Measurements from ENCODE around the gene AKAP1. TPM values are rescaled to one million over a fixed set of nuclear protein-coding genes. Genes with fewer than 3 reads are reported as not detected.

The AKAP1 gene
- polyA plus RNA-seq, 6 donors from 2014 or later = 9.6 to 20.5 (median 11.7) TPM

GRCh38 chr17:57135026-57135788 is 50.2 kb downstream of the AKAP1 start:
- peaks cover 0 to 20% (median 11%) of the 10 kb centered on the region in 3 donors for H3K27me3 Mint-ChIP-seq
- H3K27ac Mint-ChIP-seq = peak overlapping the region in 4 of 6 donors; percentile 49 to 96 (median 76)
- H3K36me3 Mint-ChIP-seq = no peaks in the 10 kb centered on the region
- no peaks in the 10 kb centered on the region for H3K9me3 Mint-ChIP-seq
- ATAC-seq (ENCODE audit: low read depth in 2 of 2) (no peak), DNase-seq (no peak)
- H3K4me1 Mint-ChIP-seq = peaks cover 16 to 21% (median 21%) of the 10 kb centered on the region in 3 donors
- peak overlapping the region in 3 of 8 donors; percentile 4 to 51 (median 19) for H3K4me3 Mint-ChIP-seq

GRCh38 chr17:57135789-57136291 is 50.8 kb downstream of the AKAP1 start:
- Mint-ChIP-seq H3K9me3 (no peaks in the 10 kb centered on the region), H3K4me3 (no peak overlapping the region), H3K4me1 (peaks cover 15 to 21% (median 21%) of the 10 kb centered on the region in 3 donors), H3K27me3 (peaks cover 0 to 20% (median 11%) of the 10 kb centered on the region in 3 donors), H3K36me3 (no peaks in the 10 kb centered on the region), H3K27ac (peak overlapping the region in 5 of 6 donors; percentile 13 to 96 (median 68))
- peak; percentile 49 to 82 for ATAC-seq (ENCODE audit: low read depth in 2 of 2)
- DNase-seq = no peak

- H3K9me3 Mint-ChIP-seq = no peaks in the 10 kb centered on the region
- peak overlapping the region in 2 of 6 donors; percentile 54 to 68 for H3K27ac Mint-ChIP-seq
- no peaks in the 10 kb centered on the region for H3K36me3 Mint-ChIP-seq
- peak overlapping the region in 2 of 8 donors; percentile 55 to 81 for H3K4me3 Mint-ChIP-seq
- no peak for ATAC-seq (ENCODE audit: low read depth in 2 of 2)
- peaks cover 0 to 20% (median 11%) of the 10 kb centered on the region in 3 donors for H3K27me3 Mint-ChIP-seq
- H3K4me1 Mint-ChIP-seq = peaks cover 10 to 21% (median 21%) of the 10 kb centered on the region in 3 donors
- no peak for DNase-seq
Observed at GRCh38 chr17:57136355-57136754, 51.3 kb downstream of the AKAP1 start.

GRCh38 chr17:57138030-57138911 is 53.2 kb downstream of the AKAP1 start:
- DNase-seq = no peak
- Mint-ChIP-seq H3K36me3 (no peaks in the 10 kb centered on the region), H3K27ac (peak overlapping the region in 1 of 6 donors; percentile 61), H3K9me3 (no peaks in the 10 kb centered on the region), H3K4me1 (peaks cover 8 to 18% (median 15%) of the 10 kb centered on the region in 3 donors), H3K4me3 (no peak overlapping the region), H3K27me3 (peaks cover 0 to 20% (median 11%) of the 10 kb centered on the region in 3 donors)
- no peak for ATAC-seq (ENCODE audit: low read depth in 2 of 2)

GRCh38 chr17:57138956-57139576 is 54.0 kb downstream of the AKAP1 start:
- DNase-seq (no peak), ATAC-seq (ENCODE audit: low read depth in 2 of 2) (no peak)
- Mint-ChIP-seq H3K36me3 (no peaks in the 10 kb centered on the region), H3K4me3 (no peak overlapping the region), H3K27me3 (peaks cover 0 to 20% (median 17%) of the 10 kb centered on the region in 3 donors), H3K27ac (no peak overlapping the region), H3K9me3 (no peaks in the 10 kb centered on the region), H3K4me1 (peaks cover 6 to 15% (median 12%) of the 10 kb centered on the region in 3 donors)

GRCh38 chr17:57140316-57140715 is 55.3 kb downstream of the AKAP1 start:
- Mint-ChIP-seq H3K9me3 (no peaks in the 10 kb centered on the region), H3K27ac (no peak overlapping the region), H3K4me3 (no peak overlapping the region), H3K36me3 (no peaks in the 10 kb centered on the region), H3K27me3 (peaks cover 0 to 20% (median 17%) of the 10 kb centered on the region in 3 donors), H3K4me1 (peaks cover 6 to 15% (median 12%) of the 10 kb centered on the region in 3 donors)
- ATAC-seq (ENCODE audit: low read depth in 2 of 2) = no peak
- no peak for DNase-seq

- Mint-ChIP-seq H3K27ac (peak overlapping the region in 1 of 6 donors; percentile 20), H3K36me3 (no peaks in the 10 kb centered on the region), H3K27me3 (peaks cover 0 to 11% (median 5%) of the 10 kb centered on the region in 3 donors), H3K4me1 (no peaks in the 10 kb centered on the region), H3K4me3 (no peak overlapping the region), H3K9me3 (no peaks in the 10 kb centered on the region)
- DNase-seq (no peak), ATAC-seq (ENCODE audit: low read depth in 2 of 2) (no peak)
Observed at GRCh38 chr17:57142925-57143324, 57.9 kb downstream of the AKAP1 start.

GRCh38 chr17:57143361-57143760 is 58.3 kb downstream of the AKAP1 start:
- Mint-ChIP-seq H3K27ac (no peak overlapping the region), H3K4me3 (no peak overlapping the region), H3K4me1 (no peaks in the 10 kb centered on the region), H3K27me3 (peaks cover 0 to 7% (median 5%) of the 10 kb centered on the region in 3 donors), H3K36me3 (no peaks in the 10 kb centered on the region), H3K9me3 (peaks cover 0 to under 1% (median 0%) of the 10 kb centered on the region in 7 donors)
- ATAC-seq (ENCODE audit: low read depth in 2 of 2) = no peak
- no peak for DNase-seq

GRCh38 chr17:57143919-57144318 is 58.9 kb downstream of the AKAP1 start:
- DNase-seq (no peak), ATAC-seq (ENCODE audit: low read depth in 2 of 2) (no peak)
- Mint-ChIP-seq H3K9me3 (peaks cover 0 to 6% (median 3%) of the 10 kb centered on the region in 7 donors), H3K4me1 (no peaks in the 10 kb centered on the region), H3K36me3 (peaks cover 0 to 3% of the 10 kb centered on the region in 2 donors), H3K4me3 (no peak overlapping the region), H3K27me3 (peaks cover 0 to 7% (median 6%) of the 10 kb centered on the region in 3 donors), H3K27ac (no peak overlapping the region)

- DNase-seq (no peak), ATAC-seq (ENCODE audit: low read depth in 2 of 2) (no peak)
- Mint-ChIP-seq H3K9me3 (peaks cover 0 to 13% (median 4%) of the 10 kb centered on the region in 7 donors), H3K36me3 (peaks cover 0 to 5% of the 10 kb centered on the region in 2 donors), H3K27me3 (peaks cover 0 to 14% (median 11%) of the 10 kb centered on the region in 3 donors), H3K4me1 (no peaks in the 10 kb centered on the region), H3K27ac (no peak overlapping the region), H3K4me3 (no peak overlapping the region)
Observed at GRCh38 chr17:57144567-57144966, 59.5 kb downstream of the AKAP1 start.

- Mint-ChIP-seq H3K9me3 (peaks cover 0 to 14% (median 4%) of the 10 kb centered on the region in 7 donors), H3K4me3 (no peak overlapping the region), H3K4me1 (no peaks in the 10 kb centered on the region), H3K27me3 (peaks cover 0 to 19% (median 15%) of the 10 kb centered on the region in 3 donors), H3K36me3 (peaks cover 0 to 5% of the 10 kb centered on the region in 2 donors), H3K27ac (no peak overlapping the region)
- ATAC-seq (ENCODE audit: low read depth in 2 of 2) (no peak), DNase-seq (no peak)
Observed at GRCh38 chr17:57145347-57145746, 60.3 kb downstream of the AKAP1 start.

GRCh38 chr17:57146273-57146672 is 61.2 kb downstream of the AKAP1 start:
- H3K4me1 Mint-ChIP-seq = no peaks in the 10 kb centered on the region
- H3K27me3 Mint-ChIP-seq = peaks cover 0 to 27% (median 20%) of the 10 kb centered on the region in 3 donors
- no peak overlapping the region for H3K27ac Mint-ChIP-seq
- no peak overlapping the region for H3K4me3 Mint-ChIP-seq
- ATAC-seq (ENCODE audit: low read depth in 2 of 2) = no peak
- no peak for DNase-seq
- H3K9me3 Mint-ChIP-seq = peaks cover 0 to 14% (median 4%) of the 10 kb centered on the region in 7 donors
- peaks cover 0 to 5% of the 10 kb centered on the region in 2 donors for H3K36me3 Mint-ChIP-seq

GRCh38 chr17:57151798-57152197 is 66.8 kb downstream of the AKAP1 start:
- no peak overlapping the region for H3K4me3 Mint-ChIP-seq
- H3K27ac Mint-ChIP-seq = no peak overlapping the region
- ATAC-seq (ENCODE audit: low read depth in 2 of 2) (no peak), DNase-seq (no peak)
- peaks cover 0 to 5% of the 10 kb centered on the region in 2 donors for H3K36me3 Mint-ChIP-seq
- H3K9me3 Mint-ChIP-seq = peaks cover 0 to 14% (median 4%) of the 10 kb centered on the region in 7 donors
- H3K4me1 Mint-ChIP-seq = no peaks in the 10 kb centered on the region
- peaks cover 6 to 37% (median 15%) of the 10 kb centered on the region in 3 donors for H3K27me3 Mint-ChIP-seq

All from naive B cell (primary cell).